Right cardiac atrium (tissue), 5 donors: ENCODE data around the gene KRTAP5-9. TPM values are rescaled to one million over a fixed set of nuclear protein-coding genes. Genes with fewer than 3 reads are reported as not detected.
"Not testable (repeated sequence)": the region's sequence is repeated elsewhere in the genome, so short reads cannot be mapped to it uniquely, and the experiment has no call there.

ENCODE experiments used
- ATAC-seq, 2 donors: fragments of 200-7000 bp; cut with Tn5 transposase; one replicate each; pipeline versions ENCODE4 v1.8.0 to v1.9.1; 2020; ENCODE audit warnings: moderate library complexity in 2 of 2, mild to moderate bottlenecking in 1 of 2
- DNase-seq, 3 donors: peaks; one replicate each; pipeline ENCODE4 v3.0.0-alpha.2; 2020
- H3K27ac ChIP-seq: one replicate; pipeline ENCODE4 v1.5.1; 2013; ENCODE audit warnings: mild to moderate bottlenecking, low read length, control low read depth, moderate library complexity
- H3K27me3 ChIP-seq: one replicate; pipeline ENCODE4 v1.6.1; 2013; ENCODE audit not compliant: control insufficient read depth, insufficient read depth
- H3K4me1 ChIP-seq: one replicate; pipeline ENCODE4 v1.6.1; 2013; ENCODE audit warnings: low read length; ENCODE audit not compliant: control insufficient read depth, insufficient read depth
- H3K4me3 ChIP-seq: one replicate; pipeline ENCODE4 v1.5.1; 2013; ENCODE audit warnings: low read length, control low read depth
- H3K9me3 ChIP-seq: one replicate; pipeline ENCODE4 v1.6.1; 2013; ENCODE audit warnings: low read length; ENCODE audit not compliant: control insufficient read depth
- WGBS: extraction: QIAGEN DNeasy Blood & Tissue Kit; methylation state at CpG from one replicate; pipeline ENCODE4 v1.1.7; 2013; 5-methylcytosine and 5-hydroxymethylcytosine counted together
- intact Hi-C, 4 donors: fragments of 100-400 bp; cut with DNase I; formaldehyde crosslinking; loops; one replicate each; pipeline versions ENCODE4 v1.11.0 to v1.14.0; 2022 to 2023
- polyA plus RNA-seq: library from polyadenylated mRNA; stranded (reverse); fragments of 200-250 nt; gene quantifications from one replicate; pipeline ENCODE4 v1.2.3, GENCODE V29; 2013
- total RNA-seq, 4 donors: library from RNA; stranded (reverse); fragmentation: NEBNext Ultra II Directional; extraction: Animal tissue kit (Norgen Biotek cat#: 25700); gene quantifications; one replicate each; pipeline ENCODE4 v1.2.1, GENCODE V29; 2021
- donor health status: healthy with polysubstance abuse.
- donor health status: DM: no; HTN: yes; CAD: no.
- donor health status: DM: no; HTN: no; CAD: no.
- donor health status: DM: no; HTN: yes; CAD: no; lungs with severe emphysema.
- donor health status: DM: yes; HTN: yes; CAD: no.

Gene KRTAP5-9
- total and polyA plus RNA-seq, 5 donors: not detected

GRCh38 chr11:71565263-71565662 lies 17.0 kb downstream of the KRTAP5-9 start, which contains the start of gene KRTAP5-10:
Gene KRTAP5-10, plus strand, starts transcription at chr11:71565563. Its CDS starts 25 bp downstream, at chr11:71565588.
- WGBS: 73% methylated on average over 5 of the region's 5 CpGs
- H3K9me3 ChIP-seq: no peaks in the 10 kb centered on the region
- no peak for ATAC-seq
- peaks cover 2% of the 10 kb centered on the region for H3K4me1 ChIP-seq
- intact Hi-C loops: no loop called here
- no peak within 1 kb of the TSS for H3K27ac ChIP-seq
- DNase-seq: no peak
- no peaks in the 10 kb centered on the region for H3K27me3 ChIP-seq
- H3K4me3 ChIP-seq: no peak within 1 kb of the TSS

DNA sequence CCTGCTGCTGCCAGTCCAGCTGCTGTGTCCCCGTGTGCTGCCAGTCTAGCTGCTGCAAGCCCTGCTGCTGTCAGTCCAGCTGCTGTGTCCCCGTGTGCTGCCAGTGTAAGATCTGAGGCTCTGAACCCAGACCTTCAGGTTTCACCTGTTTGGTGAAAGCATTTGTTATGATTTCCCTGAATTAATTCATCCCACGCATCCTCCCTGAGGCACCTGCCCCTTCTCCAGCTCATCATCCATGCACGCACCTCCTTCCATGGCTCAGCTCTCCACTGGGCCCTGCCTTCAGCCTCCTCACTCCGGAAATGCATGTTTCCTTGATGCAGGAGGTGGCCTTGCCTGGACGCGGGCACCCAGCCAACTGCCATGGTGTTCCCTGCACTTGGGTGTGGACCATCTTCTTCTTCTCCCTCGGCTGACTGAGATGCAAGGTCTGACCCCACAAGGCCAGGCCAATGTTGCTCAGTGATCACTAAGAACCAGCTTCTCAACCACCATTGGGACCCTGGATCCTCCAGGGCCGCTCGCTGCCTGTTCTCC lies 17.9 kb downstream of the KRTAP5-9 start:
- ATAC-seq (no peak), DNase-seq (no peak)
- intact Hi-C loops: no loop called here
- no peaks in the 10 kb centered on the region for H3K9me3 ChIP-seq
- no peak overlapping the region for H3K4me3 ChIP-seq
- no peaks in the 10 kb centered on the region for H3K27me3 ChIP-seq
- no peak overlapping the region for H3K27ac ChIP-seq
- whole genome bisulfite sequencing: 71% methylated on average over 10 of the region's 10 CpGs
- H3K4me1 ChIP-seq: peaks cover 2% of the 10 kb centered on the region

GRCh38 chr11:71566626-71567599 lies 18.7 kb downstream of the KRTAP5-9 start:
- ATAC-seq, H3K9me3 ChIP-seq, DNase-seq, H3K4me1 ChIP-seq, intact Hi-C loops, H3K27me3 ChIP-seq, H3K27ac ChIP-seq, H3K4me3 ChIP-seq: not testable (repeated sequence)
- 59% methylated on average over 21 of the region's 21 CpGs for WGBS

- H3K4me3 ChIP-seq, H3K9me3 ChIP-seq, H3K27me3 ChIP-seq, H3K27ac ChIP-seq, DNase-seq, intact Hi-C loops, H3K4me1 ChIP-seq, ATAC-seq: not testable (repeated sequence)
- WGBS: 78% methylated on average over 8 of the region's 8 CpGs
Observed at GRCh38 chr11:71567633-71568032, 19.4 kb downstream of the KRTAP5-9 start.

- intact Hi-C loops: no loop called here
- WGBS: 61% methylated on average over 8 of the region's 8 CpGs
- no peak overlapping the region for H3K4me3 ChIP-seq
- H3K27ac ChIP-seq: no peak overlapping the region
- no peaks in the 10 kb centered on the region for H3K27me3 ChIP-seq
- H3K4me1 ChIP-seq: peaks cover 2% of the 10 kb centered on the region
- H3K9me3 ChIP-seq: no peaks in the 10 kb centered on the region
- DNase-seq (no peak), ATAC-seq (peak in 1 of 2 donors; percentile 16)
Observed at GRCh38 chr11:71568704-71569349, 20.6 kb downstream of the KRTAP5-9 start.

DNA sequence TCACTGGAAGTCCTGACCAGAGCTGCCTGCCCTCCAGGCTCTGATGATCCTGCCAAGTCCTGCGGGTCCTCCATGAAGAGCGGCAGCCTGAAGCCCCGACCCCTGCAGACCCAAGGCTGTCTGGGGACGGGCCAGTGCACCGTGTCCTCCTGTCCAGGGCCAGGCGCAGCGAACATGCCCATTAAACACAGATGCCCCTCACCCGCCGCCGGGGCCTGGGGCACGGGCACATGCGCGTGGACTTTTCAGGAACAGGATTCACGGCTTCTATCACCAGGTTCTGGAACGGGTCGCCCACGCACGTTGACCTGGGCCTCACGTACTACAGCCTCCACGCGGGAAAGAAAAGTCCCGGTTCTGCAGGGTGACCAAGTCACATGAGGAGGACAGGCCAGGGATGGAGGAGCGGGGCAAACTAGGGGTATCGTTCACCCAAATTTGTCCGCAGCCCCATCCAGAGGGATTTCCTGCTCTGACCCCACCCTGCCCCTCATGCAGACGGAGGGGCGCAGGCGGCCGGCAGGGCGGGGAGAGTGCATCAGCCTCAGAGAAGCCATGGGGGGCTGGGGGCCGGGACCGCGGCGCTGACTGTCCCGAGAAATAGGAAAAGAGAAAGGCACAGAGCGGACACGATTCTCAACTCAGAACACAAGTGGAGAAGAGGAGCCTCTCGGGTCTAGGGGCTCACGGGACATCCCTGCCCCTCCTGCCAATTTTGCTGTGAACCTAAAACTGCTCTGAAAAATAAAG lies 23.1 kb downstream of the KRTAP5-9 start:
- ATAC-seq: peak in 1 of 2 donors; percentile 7
- H3K27me3 ChIP-seq, DNase-seq, H3K27ac ChIP-seq, H3K4me3 ChIP-seq, H3K4me1 ChIP-seq, H3K9me3 ChIP-seq, intact Hi-C loops: not testable (repeated sequence)
- 86% methylated on average over 37 of the region's 39 CpGs for WGBS

DNA sequence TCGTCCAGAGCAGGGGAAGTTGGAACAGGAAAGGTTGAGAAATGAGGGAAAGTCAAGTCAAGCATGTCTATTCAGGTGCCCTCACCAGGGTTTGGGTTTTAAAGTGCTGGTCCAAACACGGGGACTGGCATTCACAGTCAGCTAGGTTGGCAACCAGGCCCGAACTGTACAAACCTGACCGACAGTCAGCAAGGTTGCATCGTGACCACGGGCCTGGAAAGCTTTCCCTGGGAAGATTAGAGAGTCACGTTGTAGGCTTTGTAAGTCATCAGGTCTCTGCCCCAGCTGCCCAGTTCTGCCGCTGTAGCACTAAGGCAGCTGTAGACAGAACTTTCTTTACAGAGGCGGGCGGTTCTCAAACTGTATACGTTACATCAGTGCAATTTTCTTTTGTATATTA lies 24.6 kb downstream of the KRTAP5-9 start:
- intact Hi-C loops: no loop called here
- DNase-seq: no peak
- WGBS: 85% methylated on average over 11 of the region's 11 CpGs
- Histone ChIP-seq H3K9me3 (no peaks in the 10 kb centered on the region), H3K27me3 (no peaks in the 10 kb centered on the region), H3K27ac (no peak overlapping the region), H3K4me1 (peaks cover 2% of the 10 kb centered on the region), H3K4me3 (no peak overlapping the region)
- no peak for ATAC-seq

DNA sequence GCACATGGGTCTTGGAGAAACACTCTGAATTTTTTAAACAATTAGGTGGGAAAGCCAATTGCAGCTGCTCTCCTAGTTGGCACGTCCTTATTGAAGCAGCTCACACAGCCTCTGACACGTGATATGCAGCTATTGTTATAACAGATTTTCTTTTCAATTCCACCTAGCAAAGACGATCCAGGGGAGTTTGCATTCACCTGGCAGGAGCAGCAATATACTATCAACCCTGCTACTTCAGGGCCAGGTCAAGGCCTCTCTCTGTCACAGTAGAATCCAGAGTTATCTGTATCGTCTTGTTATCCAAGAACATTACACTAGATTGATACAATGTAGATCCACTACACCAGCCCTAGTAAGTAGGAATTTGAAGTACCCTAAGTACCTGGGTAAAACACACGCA lies 26.2 kb downstream of the KRTAP5-9 start:
- Histone ChIP-seq H3K27me3 (no peaks in the 10 kb centered on the region), H3K4me1 (no peaks in the 10 kb centered on the region), H3K27ac (no peak overlapping the region), H3K4me3 (no peak overlapping the region), H3K9me3 (no peaks in the 10 kb centered on the region)
- no peak for ATAC-seq
- DNase-seq: no peak
- intact Hi-C loops: no loop called here
- WGBS: 77% methylated on average over 5 of the region's 5 CpGs

DNA sequence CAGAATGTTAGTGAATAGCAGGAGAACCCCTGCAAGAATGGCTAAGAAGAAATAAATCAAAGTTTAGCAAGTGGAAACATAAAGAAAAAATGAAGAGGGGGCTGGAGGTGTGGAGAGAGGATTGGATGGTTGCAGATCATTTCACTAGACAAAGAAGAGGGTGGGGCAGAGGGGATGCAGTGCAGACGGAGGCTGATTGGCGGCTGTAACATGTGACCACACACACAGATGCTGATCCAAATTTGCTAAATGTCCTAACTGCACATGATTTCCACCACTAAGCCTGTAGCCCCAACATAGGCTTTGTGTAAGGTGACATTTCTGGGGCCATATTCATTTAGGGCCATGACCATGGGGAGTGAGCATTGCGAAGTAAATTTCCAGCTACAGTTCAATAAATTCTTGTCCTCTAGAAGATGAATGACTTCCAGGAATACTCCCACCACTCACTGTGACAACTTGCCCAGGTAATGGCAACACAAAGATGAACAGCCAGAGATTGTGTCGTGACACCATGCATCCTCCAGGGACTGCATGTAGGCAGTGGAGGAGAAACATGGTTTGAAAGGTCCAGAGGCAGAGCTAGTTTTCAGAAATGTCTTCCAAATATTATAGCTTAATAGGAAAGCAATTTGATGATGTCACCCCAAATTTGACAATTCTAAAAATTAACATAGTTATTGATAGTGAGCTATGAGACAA lies 27.7 kb downstream of the KRTAP5-9 start:
- H3K27ac ChIP-seq: no peak overlapping the region
- no peaks in the 10 kb centered on the region for H3K9me3 ChIP-seq
- peaks cover 2% of the 10 kb centered on the region for H3K4me1 ChIP-seq
- DNase-seq (no peak), ATAC-seq (no peak)
- no peak overlapping the region for H3K4me3 ChIP-seq
- 80% methylated on average over 4 of the region's 4 CpGs for WGBS
- intact Hi-C loops: no loop called here
- no peaks in the 10 kb centered on the region for H3K27me3 ChIP-seq

GRCh38 chr11:71576688-71577465 lies 28.7 kb downstream of the KRTAP5-9 start:
- 90% methylated on average over 38 of the region's 41 CpGs for WGBS
- intact Hi-C loops, H3K9me3 ChIP-seq, DNase-seq, ATAC-seq, H3K27ac ChIP-seq, H3K4me1 ChIP-seq, H3K4me3 ChIP-seq, H3K27me3 ChIP-seq: not testable (repeated sequence)
